NCI-H510A (cell line): Measurements from ENCODE around the gene ZNF827.

Experiments
- DNase-seq: peaks from one replicate; lab custom pipeline; 2025; lab: John Stamatoyannopoulos, UW

Gene ZNF827

DNA sequence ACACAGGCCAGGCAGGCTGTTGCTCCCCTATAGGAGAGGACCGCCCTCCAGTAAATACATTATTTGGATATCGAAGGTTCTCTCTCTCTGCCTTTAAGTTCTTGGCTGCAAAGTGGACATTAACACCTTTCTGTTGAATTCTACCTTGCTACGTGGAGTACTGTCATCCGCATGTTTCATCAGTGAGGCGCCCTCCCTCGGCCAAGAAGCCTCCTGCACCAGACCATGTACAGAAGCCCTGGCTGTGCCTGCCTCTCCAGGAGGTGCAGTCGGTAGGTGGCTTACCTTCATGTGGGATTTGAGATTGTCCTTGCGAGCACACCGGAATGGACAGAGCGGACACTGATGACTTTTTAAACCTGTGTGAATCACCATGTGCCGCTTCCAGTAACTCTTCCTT lies 46.7 kb downstream of the ZNF827 start:
- no peak for DNase-seq

DNA sequence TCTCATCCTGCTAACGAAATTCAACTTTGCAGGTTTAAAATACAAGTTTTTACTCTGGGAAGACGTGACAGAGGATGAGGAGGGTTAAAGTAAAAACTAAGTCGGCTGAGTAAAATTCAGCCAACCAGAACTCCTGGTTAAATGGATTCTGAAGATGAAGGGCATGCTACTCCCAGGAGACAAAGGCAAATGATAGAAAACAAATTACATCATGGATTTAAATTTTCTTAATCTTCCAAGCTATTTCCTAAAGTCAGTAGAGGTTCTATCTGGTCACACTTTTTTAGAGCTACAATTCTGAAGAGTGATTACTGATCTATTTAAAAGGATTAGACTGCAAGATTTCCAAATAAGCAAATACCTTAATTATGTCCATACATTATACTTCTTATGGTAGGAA lies 47.9 kb downstream of the ZNF827 start:
- no peak for DNase-seq

DNA sequence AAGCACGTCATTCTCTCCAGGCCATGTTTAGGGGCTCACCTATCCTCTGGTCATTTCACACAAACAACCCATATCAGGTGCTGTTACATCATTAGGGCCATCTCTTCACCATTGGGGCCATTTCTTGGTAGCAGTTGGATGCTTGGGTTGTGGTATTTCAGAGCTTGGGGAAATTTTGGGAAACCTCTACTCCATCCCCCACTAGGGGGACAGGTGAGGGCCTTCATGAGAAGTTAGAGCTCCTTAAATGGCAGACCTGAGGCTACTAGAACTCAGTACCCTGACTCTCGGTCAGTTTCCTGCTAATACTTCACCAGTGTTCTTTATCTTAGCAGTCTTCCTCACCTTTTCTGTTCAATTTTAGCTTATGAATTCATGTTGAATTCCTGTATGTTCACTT lies 50.2 kb downstream of the ZNF827 start:
- no peak for DNase-seq

DNA sequence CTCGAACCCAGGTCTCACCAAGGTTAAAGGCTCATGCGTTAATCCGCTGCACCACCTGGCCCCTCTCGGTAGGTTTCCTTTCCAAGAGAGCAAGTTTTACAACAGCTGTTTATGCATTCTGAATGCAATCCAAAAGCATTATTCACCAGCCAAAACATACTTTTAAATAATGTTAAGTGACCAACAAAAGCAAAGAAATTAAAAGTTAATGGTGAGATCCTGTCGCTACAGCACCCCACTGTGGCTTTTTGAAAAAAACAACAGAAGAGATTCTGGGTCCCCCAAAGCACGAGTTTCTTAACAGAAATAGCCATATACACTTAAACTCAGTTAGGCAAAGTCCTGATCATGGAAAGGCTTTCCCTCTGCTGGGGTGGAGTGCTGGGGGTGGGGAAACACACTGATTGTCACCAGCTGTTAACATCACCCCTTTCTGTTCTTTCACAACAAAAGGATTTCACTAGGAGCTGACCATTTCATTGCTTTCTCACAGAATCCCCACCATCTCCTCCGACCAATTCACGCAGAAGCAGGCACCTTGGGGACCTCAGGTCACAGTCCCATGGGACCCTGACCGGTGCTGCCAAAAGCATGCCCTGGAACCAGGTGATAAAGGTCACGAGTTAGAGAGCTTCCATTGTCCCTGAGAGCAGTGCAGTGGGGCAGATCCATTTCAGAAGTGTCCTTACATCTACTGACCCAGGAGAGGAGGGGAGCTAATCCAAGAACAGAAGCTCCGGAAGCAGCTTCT lies 51.2 kb downstream of the ZNF827 start:
- DNase-seq, result no peak

DNA sequence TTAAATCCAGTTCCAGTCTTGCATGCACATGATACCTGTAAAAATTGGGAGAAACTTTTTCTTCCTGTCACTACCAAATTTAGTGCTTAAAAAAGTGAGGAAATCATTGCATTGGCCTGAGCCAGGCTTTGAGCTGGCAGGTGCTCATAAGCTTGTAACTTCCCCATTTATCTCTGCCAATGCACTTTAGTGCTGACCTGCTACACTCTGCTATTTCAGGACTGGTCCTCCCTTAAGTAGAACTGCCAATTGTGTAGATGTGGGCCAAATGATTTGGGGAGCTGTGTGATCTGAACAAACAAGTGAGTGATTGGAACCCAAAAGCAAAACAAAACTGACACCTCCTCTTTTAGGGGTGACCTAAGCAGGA lies 51.8 kb downstream of the ZNF827 start:
- DNase-seq, result no peak

DNA sequence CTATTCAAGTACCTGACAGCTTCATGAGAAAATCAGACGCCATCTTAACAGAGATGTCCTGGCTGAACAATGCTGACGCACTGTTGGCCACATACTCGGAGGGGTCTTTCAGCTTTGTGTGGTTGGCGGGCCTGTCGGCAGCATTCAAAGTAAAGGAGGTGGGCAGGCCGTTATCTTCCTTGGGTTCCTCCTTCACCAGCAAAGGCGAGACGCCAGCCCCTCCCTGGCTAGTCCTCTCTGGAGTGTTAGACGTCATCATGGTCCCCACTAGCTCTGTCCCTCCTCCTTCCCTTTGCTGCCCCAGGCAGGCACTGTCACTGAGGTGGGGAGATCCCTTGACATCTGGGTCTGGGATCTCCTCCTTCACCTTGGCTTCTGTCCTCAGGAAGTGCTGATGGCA lies 53.0 kb downstream of the ZNF827 start:
- DNase-seq, result no peak

DNA sequence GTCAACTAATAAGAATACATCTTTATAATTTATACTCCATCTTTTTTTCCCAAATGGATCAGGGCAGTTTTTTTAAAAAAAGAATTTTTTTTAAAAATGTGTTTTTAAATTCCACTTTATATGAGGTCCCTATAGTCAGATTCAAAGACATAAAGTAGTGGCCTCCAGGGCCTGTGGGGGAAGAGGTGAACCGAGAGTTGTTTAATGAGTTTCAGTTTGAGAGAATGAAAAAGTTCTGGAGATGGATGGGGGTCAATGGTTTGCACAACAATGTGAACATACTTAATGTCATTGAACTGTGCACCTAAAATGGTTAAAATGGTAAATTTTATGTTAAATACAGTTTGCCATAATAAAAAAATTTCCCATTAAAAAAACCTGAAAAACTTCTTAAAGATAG lies 53.8 kb downstream of the ZNF827 start:
- DNase-seq, result no peak

DNA sequence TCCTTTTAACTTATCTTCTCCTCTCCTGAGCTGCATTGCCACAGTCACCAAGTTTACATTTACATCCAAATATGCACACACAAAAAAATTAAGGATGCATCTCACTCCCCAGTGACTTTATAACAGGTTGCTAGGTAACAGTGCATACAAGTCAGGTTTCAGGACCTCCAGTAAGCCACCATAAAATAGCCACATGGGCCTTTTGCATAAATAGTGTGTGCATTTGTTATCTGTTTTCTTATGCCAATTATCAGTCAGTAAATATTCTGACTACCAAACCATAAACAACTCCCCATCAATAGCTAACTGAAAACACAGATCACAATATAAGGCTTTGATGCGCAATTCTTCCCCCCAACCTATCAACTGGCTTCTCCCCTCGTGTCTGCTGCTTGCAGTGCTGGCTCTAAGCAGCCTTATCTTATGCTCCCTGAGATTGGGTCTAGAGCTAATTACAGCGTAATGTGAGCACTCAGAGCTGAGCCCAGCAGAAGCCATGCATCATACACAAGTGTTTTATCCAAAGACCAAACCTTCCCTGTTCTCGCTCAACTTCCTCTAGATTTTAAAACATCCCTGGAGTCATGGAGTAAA lies 55.4 kb downstream of the ZNF827 start:
- DNase-seq, result no peak

DNA sequence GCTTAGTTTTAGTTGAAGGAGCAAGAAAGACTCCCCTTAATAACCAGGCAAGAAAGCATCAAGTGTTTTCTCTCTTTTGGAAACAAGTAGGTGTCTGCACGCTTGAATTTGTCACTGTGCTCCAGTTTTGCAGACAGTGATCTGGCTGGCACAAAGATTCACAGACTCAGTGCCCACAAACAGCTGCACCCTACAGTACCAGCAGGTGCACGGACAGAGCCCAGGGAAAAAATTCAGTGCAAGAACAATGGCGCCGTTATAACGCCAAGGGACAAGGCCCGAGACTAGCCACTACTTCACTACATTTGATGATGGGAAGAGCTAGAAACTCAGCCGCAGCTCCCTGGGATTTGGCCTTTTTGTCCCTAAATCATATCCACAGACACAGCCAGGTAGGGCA lies 56.0 kb downstream of the ZNF827 start:
- no peak for DNase-seq

DNA sequence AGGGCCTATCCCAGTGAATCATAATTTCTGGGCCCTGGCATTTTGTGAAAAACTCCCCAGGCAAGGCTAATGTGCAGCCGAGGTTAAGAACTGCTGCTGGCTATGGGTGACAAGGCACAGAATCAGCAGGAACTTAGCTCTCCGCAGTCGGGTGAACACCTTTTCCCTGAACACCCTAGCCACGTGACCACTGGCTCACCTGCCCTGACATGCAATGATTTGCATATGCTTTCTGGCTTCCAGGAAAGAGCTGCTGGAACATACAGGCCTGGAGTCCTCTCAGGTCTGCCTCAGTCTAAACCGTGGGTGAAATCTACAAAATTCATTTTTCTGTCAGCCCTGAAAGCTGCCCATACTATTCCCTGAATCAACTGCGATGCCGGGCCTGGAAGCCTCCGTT lies 56.6 kb downstream of the ZNF827 start:
- peak; percentile 55 for DNase-seq

DNA sequence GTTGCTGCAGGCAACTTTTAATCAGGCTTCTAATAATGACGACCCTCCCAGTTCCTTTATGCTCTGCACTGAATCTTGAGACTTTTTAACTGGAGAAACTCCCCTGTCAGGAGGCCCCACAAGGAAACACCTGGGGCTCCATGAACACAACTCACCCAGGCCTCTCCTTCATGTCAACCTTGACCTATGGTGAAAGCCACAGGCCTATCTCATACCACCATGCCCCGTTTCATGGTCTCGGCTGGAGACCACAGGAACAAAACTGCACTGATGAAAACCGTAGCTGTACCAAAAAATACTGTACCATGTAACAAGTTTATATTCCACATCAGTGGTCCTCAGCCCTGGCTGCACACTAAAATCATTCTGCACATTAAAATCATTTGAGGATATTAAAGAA lies 57.0 kb downstream of the ZNF827 start:
- no peak for DNase-seq

DNA sequence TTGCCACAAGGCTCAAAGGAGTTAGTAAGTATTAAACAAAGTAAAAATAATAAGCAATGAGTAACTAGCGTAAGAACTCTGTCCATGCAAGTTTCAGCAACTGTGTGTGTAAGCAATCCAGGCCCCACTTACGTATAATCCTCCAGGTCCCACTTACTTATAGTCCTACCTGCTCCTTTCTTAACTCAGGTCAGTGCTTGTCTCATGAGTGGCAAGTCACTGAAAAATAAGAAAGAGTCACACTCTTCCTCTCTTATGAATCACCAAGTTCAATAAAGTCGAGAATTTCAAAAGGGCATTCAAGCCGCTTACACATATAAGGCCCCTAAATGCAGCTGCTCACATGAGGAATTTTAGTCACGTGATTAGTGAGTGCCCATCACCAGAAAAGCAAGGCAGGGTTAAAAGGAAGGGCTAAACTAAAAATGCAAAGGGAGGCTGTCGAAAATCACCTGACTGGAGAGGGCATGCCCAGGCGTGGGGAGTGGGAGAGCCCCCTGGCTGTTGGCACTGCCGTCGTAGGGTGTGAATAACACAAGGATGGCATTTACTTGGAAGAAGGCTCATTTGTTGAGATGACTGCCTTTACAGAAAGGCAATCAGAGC lies 58.2 kb downstream of the ZNF827 start:
- no peak for DNase-seq

DNA sequence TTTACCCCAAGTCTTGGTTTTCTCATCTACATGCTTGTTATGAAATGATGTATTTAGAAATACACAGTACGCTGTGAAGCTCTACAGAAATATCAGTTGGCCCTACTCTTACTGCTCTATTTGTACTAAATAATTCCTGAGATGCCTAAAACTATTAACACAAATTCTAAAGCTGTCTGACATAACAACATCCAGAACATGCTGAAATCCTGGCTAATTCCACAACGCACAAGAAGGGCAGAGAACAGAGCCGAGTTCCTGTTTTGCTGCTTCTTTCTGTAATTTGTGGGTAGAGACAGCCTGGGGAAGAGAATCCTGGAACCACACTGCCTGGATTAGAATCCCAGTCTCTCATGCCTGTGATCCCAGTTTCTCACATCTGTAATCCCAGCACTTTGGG lies 59.0 kb downstream of the ZNF827 start:
- no peak for DNase-seq

DNA sequence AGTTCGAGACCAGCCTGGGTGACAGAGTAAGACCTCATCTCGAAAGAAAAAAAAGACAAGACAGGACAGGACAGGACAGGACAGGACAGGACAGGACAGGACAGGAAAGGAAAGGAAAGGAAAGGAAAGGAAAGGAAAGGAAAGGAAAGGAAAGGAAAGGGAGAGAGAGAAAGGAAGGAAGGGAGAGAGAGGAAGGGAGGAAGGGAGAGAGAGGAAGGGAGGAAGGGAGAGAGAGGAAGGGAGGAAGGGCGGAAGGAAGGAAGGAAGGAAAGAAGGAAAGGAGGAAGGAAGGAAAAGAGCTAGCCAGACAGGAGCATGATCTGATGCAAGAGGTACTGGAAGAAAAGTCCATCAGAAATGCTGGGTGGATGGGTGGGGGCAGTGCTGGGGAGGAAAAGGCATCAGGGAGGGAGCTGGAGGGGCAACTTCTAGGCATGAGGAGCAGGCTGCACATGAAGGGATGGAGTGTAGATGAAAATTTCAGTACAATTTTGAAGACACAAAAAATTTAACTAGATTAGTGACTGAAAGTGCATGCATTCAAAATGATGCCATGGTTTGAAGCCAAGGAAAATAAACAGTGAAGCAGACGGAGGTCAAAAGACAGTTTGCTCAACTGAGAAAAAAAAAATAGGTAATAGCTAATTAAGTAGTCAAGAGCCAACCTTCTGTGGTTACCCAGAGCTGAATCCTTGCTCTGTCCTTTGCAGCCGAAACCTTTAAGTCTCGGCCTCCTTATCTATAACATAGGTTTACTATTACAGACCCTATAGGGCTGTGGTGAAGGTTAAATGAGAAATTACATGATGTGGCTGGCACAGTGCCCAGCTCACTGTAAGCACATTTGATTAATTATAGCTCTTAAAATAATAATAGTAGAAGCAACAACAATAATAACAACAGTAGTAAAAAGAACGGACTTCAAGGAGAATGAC lies 59.9 kb downstream of the ZNF827 start:
- DNase-seq, result no peak

DNA sequence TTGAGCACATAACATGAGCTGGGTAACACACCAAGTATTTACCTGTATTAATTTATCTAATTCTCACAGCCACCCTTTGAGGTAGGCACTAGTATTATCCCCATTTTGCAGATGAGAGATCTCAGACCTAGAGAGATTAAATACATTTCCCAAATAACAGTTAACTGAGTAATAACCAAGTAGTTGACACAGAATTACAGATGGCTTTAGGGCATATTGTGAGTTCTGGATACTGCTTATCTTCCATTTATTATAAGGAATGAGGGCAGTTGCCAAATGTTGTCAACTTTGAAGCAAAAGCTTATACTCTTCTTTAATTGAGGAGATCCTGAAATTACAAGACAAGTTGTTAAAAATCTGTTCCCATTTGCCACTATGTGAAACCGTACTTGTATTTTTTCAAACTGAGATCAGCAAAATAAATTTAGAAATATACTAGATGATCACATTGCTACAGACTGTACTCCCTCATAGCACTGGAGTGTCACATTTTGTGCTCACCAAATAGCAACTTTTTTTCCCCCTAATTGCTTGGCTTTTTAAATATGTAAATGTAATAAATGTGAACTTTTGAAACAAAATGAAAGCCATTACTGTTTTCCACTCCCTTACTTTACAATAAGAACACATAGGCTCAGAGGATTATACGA lies 62.0 kb downstream of the ZNF827 start:
- DNase-seq, result no peak

DNA sequence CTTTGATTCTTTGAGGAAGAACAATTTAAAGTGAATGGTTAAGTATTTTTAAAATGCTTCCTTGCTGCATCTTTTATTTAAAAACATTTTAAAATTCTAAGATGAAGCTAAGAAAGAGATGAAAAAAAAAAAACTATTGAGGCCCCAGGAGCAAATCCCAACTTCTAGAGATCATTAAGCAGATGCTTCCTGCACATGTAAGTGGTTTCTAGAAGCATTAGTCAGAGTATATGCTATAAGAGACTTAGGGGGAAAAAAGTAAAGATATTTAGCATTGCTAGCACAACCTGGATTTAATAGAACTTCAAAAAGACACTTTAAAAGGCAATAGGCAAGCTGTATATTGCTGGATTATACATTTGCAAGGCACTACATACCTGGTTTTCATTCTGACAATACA lies 64.7 kb downstream of the ZNF827 start:
- no peak for DNase-seq

DNA sequence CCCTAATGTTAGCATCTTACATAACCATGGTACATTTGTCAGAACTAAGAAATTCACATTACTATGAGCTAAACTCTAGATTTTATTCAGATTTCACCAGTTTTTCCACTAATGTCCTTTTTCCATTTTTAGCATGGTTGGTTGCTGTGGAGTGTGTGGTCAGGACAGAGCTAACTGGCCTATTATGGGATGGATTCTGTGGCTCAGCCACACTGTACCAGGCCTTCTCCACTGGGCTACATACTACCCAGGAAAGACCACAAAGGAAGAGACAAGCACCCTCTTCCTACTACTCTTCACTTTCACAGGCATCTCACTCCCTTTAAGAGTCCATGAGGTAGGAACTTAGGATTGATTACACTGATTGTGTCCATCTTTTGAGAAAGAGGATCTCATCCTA lies 67.4 kb downstream of the ZNF827 start:
- no peak for DNase-seq

DNA sequence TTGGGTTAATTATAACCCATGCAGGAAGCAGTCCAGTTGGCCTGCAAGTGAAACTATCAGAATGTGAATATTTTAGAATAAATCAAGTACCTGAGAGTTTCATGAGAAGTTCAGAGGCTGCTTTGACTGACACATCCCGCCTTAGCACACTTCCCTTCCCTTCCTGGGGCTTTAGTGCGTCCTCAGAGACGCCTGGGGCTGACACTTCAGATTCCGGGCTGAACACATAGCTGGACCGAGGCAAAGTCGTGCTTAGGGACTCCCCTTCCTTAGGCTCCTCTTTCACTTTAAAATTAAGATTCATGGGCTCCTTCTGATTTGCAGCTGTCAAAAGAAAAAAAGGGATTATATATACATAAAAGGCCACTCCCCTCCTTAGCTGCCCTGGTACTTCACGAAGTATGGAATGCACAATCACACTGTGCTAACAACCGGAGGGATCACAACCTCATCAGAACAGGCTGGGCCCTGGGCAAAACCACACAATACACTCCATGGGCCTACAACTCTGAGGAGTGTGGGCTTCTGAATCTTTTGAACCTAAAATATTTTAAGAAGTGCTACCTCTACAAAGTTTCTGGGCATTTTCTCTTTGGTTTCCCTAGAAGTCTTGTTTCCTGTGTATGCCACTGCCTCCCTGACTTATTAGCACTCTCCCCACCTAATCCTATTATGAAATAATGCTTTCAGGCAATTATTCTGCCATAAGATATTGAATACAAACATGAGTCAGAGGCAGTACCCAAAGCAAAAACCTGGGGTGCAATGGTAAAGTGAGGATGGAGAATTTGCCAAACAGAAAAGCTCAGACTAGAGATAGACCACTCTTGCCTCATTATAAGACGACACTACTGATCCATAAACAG lies 68.2 kb downstream of the ZNF827 start:
- DNase-seq, result no peak

DNA sequence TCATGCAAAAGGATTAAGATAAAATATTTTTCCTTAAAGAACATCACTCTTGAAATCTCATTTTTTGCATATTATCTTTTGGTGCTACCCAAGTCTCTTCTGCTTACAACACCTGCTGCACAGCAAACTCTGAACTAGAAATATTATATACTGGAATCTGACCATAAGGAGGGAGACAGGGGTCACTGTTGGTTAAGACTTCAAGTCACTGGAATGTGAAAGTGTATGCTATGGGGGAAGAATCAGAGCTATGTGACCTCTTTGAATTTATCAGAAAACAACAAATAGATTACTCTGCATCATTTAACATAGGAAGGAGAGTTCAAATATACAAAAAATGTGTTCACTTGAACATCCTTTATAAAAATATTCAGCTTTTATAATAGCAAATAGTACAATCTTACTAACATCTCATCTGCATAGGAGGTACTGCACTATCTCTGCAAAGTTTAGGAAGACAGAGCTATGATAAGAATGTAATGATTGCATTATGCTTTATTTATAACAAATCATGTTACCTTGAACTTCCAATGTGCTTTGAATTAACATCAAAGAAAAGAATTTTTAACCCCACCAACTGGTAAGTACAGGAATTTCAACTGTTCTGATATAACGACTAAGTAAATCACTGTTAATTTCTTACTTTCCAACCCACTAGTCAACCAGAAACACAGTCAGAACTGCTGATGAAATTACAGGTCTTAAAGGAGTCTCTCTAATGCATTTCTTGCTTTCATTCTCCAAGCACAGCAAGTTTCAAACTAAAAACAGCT lies 69.8 kb downstream of the ZNF827 start:
- no peak for DNase-seq

DNA sequence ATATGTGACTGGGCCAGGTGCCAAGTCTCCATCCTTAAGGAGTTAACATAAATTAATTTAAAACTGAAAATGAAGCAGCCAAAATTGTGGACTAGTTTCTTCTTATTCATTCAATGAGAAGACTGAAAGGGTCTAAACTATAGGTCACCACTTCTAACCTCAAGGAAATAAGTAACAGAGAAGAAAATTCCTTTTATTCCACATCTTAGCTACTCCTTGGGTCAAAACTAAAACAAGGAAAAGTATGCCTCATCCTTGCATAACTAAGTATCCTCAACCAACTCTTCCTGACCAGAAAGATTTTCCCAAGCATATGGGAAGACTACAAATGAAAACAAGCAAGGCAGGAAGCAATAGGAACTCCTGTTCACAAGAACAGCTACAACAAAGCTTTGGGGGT lies 71.2 kb downstream of the ZNF827 start:
- no peak for DNase-seq
